Measurements from ENCODE around the gene ATP4B.
"Not testable (repeated sequence)": the region's sequence is repeated elsewhere in the genome, so short reads cannot be mapped to it uniquely, and the experiment has no call there.

The ATP4B gene

DNA sequence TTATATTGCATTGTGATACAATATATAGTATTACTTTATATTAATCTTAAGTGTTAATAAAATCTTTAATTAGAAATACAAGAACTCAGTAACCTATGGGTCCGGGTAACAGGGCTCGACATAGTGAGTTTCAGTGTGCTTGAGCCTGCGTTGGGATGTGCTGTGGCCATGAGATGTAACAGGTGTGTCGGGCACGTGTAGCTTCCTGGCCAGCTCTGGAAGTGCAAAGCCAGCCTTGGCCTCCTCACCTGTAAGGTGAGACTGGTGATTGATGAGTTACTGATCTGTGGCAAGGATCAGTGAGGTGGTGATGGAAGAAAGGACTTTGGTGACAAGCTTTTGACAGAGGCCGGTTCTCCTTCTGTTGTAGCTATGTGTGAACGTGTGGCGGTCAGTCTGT lies 19.2 kb downstream of the ATP4B start:
- no peak for DNase-seq

GRCh38 chr13:113638173-113638746 lies 19.7 kb downstream of the ATP4B start:
- no peak for DNase-seq

DNA sequence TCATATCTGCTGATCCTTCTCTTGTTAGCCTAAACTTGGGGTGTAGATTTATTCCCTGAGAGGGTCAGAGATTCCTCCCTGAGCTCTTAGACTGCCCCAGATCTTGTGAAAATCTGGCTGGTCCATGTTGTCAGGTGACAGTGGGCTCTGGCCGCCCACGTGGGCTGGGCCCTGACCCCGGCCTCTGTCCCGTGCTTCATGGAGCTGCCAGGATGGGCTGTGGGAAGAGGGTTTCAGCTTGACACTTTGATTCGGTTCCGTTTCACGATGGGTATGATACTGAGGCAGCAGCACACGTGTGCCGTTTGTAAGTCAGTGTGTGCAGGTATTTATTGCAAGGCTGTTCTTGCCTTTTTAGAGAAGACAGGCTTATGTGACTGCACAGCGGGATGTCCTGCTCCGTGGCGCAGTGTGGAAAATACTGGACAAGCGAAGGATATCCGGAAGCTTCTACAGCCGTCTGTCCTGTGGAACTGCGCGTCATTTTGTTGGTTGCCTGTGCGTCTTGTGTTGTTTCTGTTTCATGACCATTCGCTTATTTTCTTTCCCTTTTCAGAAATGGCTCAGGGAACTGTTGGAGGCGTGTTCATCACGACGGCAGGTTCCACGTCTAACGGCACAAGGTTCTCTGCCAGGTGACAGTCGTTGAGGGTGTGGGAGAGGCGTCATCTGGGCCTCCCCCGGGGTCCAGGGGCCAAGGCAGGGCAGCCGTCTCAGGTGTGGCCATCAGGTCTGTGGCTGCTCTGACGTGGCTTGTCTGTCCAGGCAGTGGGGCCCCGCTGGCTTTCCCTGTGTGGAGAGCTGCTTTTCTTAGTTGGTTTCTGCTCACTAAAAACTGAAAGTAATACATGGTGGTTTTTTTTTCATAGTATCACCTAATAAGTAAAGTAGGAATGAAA lies 20.5 kb downstream of the ATP4B start:
- DNase-seq = no peak

GRCh38 chr13:113636266-113636963 lies 21.6 kb downstream of the ATP4B start:
- no peak for DNase-seq

GRCh38 chr13:113635709-113636108 lies 22.3 kb downstream of the ATP4B start:
- DNase-seq = no peak

GRCh38 chr13:113635048-113635420 lies 23.0 kb downstream of the ATP4B start:
- DNase-seq = no peak

DNA sequence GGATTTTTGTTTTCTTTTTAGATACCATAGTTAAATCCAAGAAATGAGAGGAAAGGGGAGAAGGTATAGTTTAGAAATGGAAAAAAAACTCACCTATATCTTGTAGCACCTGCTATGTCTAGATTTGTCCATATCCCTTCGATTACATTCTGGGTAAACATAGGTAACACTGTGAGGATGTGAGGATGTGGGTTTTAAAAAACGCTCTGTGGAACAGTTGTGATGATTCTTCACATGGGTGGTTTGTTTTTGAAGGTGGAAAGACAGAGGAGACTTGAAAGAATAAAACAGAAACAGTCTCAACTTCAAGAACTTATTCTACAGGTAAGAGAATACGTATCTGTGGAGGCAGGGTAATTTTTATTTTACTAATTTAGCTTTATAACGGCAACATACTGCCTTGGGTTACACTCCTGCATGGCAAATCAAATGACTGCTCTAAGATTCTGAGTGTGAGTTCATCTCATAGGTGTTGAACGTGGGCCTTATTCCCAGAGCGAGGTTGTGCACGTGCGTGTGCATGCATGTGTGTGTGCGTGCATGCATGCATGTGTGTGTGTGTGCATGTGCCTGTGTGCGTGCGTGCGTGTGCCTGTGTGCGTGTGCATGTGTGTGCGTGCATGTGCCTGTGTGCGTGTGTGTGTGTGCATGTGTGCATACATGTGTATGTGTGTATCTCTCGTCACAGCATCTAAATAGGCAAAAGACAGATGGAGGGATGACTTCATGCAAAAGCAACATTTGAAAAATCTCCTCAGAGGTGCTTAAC lies 23.5 kb downstream of the ATP4B start:
- no peak for DNase-seq

GRCh38 chr13:113633485-113633873 lies 24.5 kb downstream of the ATP4B start:
- DNase-seq = no peak

- DNase-seq = no peak
Observed at GRCh38 chr13:113632706-113633484, 25.1 kb downstream of the ATP4B start.

DNA sequence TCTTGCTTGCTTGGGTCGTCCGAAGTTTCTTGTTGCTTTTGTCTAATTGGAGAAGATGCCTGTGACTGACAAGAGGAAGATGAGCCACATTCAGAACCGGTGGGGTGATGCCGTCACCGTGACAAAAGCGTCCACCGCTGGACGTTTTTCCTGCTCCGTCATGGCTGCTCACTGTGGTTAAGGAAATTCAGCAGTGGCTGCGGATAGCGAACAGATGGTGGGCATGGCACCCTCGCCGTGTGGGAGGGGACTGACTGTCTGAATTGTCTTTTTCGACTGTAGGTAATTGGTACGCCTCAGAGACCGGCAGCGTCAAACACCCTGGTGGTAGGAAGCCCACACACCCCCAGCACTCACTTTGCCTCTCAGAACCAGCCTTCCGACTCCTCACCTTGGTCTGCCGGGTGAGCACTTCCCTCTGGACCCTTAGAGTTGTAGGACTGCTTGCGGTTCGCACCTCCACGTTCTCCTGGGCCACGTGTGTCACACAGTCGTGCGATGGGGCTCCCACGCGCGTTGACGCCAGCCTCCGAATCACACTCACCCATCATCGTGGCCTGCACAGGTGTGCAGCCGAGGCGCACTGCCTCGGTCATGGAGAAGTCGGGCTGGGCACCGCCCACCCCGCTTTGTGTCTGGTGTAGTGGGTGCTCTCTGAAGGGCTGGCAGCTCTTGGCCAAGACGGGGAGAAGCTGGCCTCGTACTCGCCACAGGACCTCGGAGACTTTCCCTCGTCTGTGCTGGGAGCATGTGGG lies 26.5 kb downstream of the ATP4B start:
- DNase-seq = no peak

GRCh38 chr13:113630804-113631203 lies 27.2 kb downstream of the ATP4B start:
- DNase-seq = no peak

DNA sequence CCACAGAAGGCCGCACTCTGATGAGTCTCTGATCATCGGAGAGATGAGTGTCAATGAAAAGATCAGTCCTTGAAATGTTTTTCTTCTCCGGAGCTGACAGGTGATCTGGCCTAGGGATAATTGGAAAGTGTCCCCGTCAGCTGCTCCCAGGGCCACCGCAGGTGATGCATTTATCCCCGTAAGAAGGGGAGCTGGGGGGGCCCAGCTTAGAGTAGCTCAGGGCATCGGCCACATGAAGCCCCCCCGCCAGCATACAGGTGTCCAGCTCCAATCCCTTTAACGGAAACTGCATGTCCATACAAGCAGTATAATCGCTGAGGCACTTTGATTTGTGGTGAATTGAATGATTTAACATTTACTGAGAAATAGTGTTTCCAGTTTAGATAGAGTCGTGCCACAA lies 27.7 kb downstream of the ATP4B start:
- DNase-seq = no peak

DNA sequence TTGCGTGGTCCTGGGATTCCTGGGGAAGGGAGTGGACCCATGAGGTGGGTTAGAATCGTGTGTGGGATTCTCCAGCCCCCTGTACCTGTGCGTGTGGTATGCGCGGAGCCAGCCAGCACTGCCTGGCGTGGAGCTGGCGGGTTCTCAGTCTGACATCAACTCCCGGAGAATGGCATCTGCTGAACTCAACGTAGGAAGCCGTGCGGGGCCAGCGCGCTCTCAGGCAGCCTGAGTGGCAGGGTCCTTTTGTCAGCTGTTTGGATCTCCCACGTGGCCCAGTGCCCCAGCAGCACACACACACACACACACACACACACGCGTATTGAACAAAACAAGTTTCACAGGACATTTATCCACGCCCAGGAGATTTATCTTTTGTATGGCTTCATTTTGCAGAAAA lies 28.1 kb downstream of the ATP4B start:
- no peak for DNase-seq

DNA sequence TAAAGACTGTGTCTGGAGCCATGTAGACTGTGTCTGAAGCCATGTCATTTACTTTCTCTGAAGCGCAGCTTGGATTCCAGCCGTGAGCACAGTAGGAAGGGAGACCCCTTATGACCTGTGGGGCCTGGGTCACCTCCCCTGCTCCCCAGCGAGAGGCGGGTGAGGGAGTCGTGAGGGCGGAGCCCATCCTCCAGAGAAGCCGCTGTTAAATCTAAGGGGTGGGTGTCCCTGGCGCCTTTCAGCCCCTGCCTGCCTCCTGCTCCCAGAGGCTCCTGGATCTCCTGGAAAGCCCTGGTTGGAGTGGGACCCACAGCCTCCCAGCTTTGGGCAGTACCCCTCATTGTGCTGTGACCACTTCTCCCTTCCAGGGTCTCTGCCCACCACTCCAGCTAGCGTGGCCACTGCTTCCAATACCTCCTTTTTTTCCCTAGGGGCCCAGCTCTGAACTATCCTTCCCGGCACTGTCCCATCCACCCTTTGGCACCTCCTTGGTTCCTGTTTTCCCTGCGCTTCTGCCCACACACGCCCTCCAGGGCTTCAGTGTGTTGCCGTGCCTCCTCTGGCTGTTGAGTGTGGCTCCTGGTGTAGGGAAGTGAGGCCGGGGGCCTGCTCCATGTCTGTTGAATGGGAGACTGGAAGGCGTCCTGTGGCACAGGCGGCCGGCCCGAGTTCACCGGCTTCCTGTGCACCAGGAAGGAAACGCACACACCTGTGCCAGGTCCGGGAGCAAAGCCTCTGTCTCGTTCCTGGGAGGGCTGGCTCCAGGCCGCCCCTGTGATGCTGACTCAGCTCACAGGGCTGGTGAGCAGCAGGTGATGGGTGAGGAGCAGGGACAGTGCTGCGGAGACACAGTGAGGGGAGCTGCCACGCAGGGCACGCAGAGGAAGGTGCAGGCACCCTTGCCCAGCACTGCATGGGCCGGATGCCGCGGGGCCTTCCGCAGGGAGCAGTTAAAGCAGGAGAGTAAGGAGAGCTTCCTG lies 29.4 kb downstream of the ATP4B start:
- no peak for DNase-seq

DNA sequence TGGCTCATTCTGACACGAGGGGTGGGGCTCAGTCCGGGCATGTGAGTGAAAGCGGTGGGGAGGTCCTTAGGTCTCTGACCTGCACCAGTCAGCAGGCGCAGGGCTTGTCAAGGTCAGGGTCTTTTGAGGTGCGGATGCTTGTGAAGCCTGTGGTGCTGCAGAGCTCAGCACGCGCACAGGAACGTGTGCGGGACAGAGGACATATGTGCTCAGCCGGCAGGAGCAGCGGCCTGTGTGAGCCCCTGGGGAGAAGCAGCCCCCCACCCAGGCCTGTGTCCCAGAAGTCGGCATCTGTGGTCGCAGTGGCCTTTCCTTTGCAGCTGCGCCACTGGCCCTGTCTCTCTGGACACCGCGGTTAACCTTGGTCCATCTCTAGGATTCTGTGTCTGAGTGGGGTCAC lies 30.9 kb downstream of the ATP4B start:
- DNase-seq = no peak

DNA sequence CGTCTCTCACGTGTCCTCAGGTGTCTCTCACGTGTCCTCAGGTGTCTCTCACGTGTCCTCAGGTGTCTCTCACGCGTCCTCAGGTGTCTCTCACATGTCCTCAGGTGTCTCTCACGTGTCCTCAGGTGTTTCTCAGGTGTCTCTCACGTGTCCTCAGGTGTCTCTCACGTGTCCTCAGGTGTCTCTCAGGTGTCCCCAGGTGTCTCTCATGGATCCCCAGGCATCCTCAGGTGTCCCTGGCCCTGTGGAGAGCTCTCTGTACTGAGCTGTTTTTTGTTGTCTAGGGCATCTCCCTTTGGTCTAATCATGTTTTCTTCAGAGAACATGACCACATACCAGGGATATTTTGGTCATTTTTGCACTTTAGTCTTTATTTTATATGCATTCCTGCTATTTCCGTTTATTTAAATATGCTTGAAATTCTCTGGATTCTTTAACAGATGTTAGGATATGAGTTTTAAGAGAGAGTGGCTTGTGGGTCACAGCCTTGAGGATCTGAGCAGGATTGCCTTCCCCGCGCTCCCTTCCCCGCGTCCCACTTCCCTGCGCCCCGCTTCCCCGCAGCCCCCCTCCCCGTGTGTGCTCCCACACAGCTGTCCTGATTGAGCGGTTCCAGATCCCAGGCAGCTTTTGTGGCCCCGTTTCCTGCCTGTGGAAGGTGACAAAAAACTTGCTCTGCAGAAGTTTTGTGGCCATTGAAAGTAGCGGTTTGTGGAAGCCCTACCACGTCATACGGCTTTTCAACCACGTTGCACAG lies 31.9 kb downstream of the ATP4B start:
- no peak for DNase-seq

- not testable (repeated sequence) for DNase-seq
Observed at GRCh38 chr13:113624640-113625304, 33.2 kb downstream of the ATP4B start.

DNA sequence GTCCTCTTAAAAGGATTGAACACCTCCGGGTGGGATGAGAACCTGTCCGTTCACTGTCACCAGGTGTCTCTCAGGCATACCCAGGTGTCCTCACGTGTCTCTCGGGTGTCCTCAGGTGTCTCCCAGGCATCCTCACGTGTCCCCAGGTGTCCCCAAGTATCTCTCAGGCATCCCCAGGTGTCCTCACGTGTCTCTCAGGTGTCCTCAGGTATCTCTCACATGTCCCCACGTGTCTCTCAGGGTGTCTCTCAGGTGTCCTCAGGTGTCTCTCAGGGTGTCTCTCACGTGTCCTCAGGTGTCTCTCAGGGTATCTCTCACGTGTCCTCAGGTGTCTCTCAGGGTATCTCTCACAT lies 33.8 kb downstream of the ATP4B start:
- no peak for DNase-seq

All from right hindlimb (tissue), 1 donor.